D341Med (cell line): Measurements from ENCODE around the gene THAP3.

ENCODE experiments used
- DNase-seq: peaks from one replicate; pipeline ENCODE4 v3.0.0; 2012; ENCODE audit warnings: low spot score

Gene THAP3

DNA sequence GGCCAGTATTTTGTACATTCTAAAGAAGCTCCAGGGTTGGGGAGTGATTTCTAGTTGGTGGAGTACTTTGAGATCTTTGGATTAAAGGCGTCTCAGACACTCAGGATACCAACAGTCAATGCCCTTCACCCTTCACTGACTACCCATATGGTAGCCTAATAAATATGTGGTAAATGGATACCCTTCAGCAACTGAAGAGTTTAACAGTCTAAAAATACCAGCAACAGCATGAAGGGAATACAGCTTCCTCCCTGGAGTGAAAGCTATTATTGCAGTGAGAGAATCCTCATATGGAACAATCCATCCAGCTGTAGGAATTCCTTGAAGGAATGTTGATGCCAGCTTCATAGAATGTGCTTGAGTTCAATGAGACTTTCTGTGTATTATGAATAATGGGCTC, 50.1 kb downstream of the THAP3 start:
- DNase-seq, result no peak

DNA sequence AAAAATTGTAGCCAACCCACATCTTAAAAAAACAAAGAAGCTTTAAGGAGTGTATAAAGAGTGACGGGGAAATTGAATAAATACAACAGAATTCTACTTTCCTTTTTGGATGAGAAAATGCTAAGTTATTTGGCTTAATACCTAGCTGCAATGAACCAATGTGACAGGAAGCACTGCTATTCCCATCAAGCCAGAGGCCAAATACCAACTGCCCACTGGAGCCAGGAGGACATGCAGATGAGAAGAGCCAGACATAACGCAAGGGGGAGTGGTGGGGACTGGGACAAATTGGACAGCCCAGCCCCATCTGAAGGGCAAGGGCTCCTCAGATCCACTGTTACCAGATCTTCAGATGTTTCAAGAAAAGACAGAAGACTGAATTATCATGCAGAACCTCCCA, 51.3 kb downstream of the THAP3 start:
- DNase-seq, result no peak
